GM06990 (cell line): ENCODE data around the gene TASL.

Experiments used
- DNase-seq: peaks from one replicate; pipeline ENCODE4 v3.0.0-alpha.2; 2011; ENCODE audit not compliant: insufficient read length; ENCODE audit errors: extremely low read depth
- H3K27me3 ChIP-seq: replicated peaks from 2 replicates; pipeline ENCODE4 v1.6.0; 2011; ENCODE audit warnings: low read length; ENCODE audit not compliant: control insufficient read depth, insufficient read depth
- H3K36me3 ChIP-seq: 2 replicates; pipeline ENCODE4 v1.5.1; 2011; ENCODE audit warnings: low read length; ENCODE audit not compliant: control insufficient read depth, insufficient read depth
- H3K4me3 ChIP-seq: replicated peaks from 2 replicates; pipeline ENCODE4 v1.5.1; 2011; ENCODE audit warnings: low read depth, mild to moderate bottlenecking, control low read depth, low read length
- CTCF ChIP-seq: IDR thresholded peaks from 2 replicates; pipeline ENCODE4 v1.5.1; 2011; ENCODE audit warnings: low read length, control low read depth, mild to moderate bottlenecking, inconsistent platforms; ENCODE audit not compliant: insufficient read depth, poor library complexity, severe bottlenecking

The TASL gene

GRCh38 chrX:30597216-30598012, 19.8 kb upstream of the TASL start:
- Histone ChIP-seq H3K4me3 (no peak overlapping the region), H3K36me3 (no peaks in the 10 kb centered on the region), H3K27me3 (no peaks in the 10 kb centered on the region)
- peak; percentile 56 for DNase-seq
- no peak for TF ChIP-seq CTCF

GRCh38 chrX:30593440-30594200, 16.1 kb upstream of the TASL start:
- no peaks in the 10 kb centered on the region for H3K36me3 ChIP-seq
- H3K27me3 ChIP-seq = no peaks in the 10 kb centered on the region
- DNase-seq = no peak
- H3K4me3 ChIP-seq = no peak overlapping the region
- peak; percentile 51 for TF ChIP-seq CTCF

- Histone ChIP-seq H3K4me3 (no peak overlapping the region), H3K36me3 (no peaks in the 10 kb centered on the region), H3K27me3 (no peaks in the 10 kb centered on the region)
- TF ChIP-seq CTCF = no peak
- DNase-seq = no peak
Observed at GRCh38 chrX:30592831-30593230, 15.3 kb upstream of the TASL start.

GRCh38 chrX:30590368-30590767, 12.8 kb upstream of the TASL start:
- no peak for DNase-seq
- Histone ChIP-seq H3K36me3 (no peaks in the 10 kb centered on the region), H3K4me3 (no peak overlapping the region), H3K27me3 (no peaks in the 10 kb centered on the region)
- no peak for TF ChIP-seq CTCF

GRCh38 chrX:30589146-30589888, 11.8 kb upstream of the TASL start:
- H3K36me3 ChIP-seq = no peaks in the 10 kb centered on the region
- H3K27me3 ChIP-seq = no peaks in the 10 kb centered on the region
- no peak for TF ChIP-seq CTCF
- no peak overlapping the region for H3K4me3 ChIP-seq
- no peak for DNase-seq
